GM12891 (cell line): ENCODE measurements around the gene HS6ST3.

Experiments
- DNase-seq: peaks from one replicate; pipeline ENCODE4 v3.0.0; 2011; ENCODE audit warnings: low spot score; ENCODE audit not compliant: insufficient read length
- FAIRE-seq: peaks from 2 replicates; lab custom pipeline; 2011; peaks lifted over from hg19 to GRCh38; lab: Jason Lieb, UNC
- PAX5 ChIP-seq: IDR thresholded peaks from 2 replicates; pipeline ENCODE4 v1.6.1; 2011; ENCODE audit warnings: low read length, moderate library complexity, mild to moderate bottlenecking; ENCODE audit not compliant: insufficient read depth, severe bottlenecking
- POLR2A ChIP-seq: IDR thresholded peaks from 2 replicates; pipeline ENCODE4 v1.6.1; 2011; ENCODE audit warnings: low read depth, low read length, control low read depth
- POLR2AphosphoS5 ChIP-seq: IDR thresholded peaks from 2 replicates; pipeline ENCODE4 v1.6.1; 2011; ENCODE audit warnings: low read depth, low read length, control low read depth
- POU2F2 ChIP-seq: IDR thresholded peaks from 2 replicates; pipeline ENCODE4 v1.6.1; 2011; ENCODE audit warnings: low read depth, mild to moderate bottlenecking, control low read depth, low read length, moderate library complexity
- SPI1 ChIP-seq: IDR thresholded peaks from 2 replicates; pipeline ENCODE4 v1.6.1; 2011; ENCODE audit warnings: low read depth, low read length, control low read depth
- TAF1 ChIP-seq: IDR thresholded peaks from 2 replicates; pipeline ENCODE4 v1.6.1; 2011; ENCODE audit warnings: low read depth, low read length, control low read depth

Gene HS6ST3

DNA sequence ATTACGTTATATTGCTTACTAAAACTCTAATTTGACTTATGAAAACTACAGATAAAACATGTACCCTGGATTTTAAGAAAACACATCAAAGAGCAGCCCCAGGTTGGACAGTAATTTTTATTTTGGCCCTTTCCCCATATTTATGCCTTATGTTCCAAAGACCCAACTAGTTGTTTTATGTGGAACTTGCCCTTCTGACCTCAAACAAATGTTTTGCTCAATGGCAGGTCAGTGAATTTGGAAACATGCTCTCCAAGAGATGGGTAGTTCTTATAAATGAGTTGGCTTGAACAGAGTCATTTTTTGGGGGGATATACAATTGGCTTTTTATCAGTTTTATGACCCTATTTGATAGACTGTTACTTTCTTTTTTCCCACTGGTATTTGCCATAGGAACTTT is 360.0 kb downstream of the HS6ST3 start:
- FAIRE-seq (no peak), DNase-seq (no peak)
- no peak for TF ChIP-seq POLR2AphosphoS5
- no peak for TF ChIP-seq TAF1
- TF ChIP-seq POU2F2: no peak
- TF ChIP-seq PAX5: no peak
- TF ChIP-seq SPI1: no peak
- TF ChIP-seq POLR2A: no peak

DNA sequence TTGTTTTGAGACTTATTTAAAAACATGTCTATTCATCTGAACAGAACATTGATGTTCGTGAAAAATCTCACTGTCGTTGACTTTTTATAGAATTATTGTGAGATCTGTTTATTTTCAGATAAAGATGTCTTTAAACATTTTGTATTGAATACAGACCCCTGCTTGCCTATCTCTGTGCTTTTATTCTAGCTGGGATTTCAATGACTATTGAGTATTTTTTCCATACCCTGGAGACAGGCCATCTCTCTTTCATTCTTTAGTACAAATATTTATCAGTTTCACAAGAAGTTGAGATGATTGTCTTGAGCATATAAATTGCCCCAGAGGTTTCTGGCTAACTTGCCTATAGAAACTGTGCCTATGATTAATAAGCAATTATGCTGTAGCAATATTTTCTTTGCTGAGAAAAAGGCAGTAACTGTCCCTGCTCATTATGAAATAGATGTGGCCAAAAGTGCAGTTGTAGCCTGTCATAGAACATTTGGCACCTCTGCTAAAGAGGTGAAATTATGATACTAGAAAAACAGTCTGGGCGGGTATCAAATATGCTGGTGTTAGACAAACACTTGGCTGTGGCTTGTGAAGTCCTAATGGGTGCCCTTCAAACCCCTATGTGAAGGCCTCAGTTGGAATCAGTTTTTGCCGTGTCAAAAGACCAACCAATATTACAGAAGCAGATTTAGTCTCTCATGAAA is 360.6 kb downstream of the HS6ST3 start:
- no peak for DNase-seq
- FAIRE-seq: no peak
- TF ChIP-seq PAX5: no peak

DNA sequence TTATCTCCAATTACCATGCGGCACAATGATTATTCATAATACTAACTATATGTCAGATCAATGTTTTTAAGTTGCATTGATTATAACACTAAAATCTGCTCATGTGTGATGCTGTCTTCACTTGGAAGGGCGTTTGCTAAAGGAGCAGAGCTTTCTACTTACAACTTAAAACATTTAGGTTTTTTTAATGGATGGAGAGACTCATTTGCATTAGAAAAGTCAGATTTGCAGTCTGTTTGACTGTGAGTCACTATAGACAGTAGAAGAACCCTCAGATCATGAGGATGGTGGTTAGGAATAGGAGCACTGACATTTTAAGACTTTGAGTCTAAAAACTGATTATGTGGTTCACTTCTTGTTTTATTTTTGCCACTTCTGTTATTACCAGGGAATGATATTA is 364.6 kb downstream of the HS6ST3 start:
- no peak for FAIRE-seq
- no peak for DNase-seq
- no peak for TF ChIP-seq TAF1
- TF ChIP-seq POLR2A: no peak

DNA sequence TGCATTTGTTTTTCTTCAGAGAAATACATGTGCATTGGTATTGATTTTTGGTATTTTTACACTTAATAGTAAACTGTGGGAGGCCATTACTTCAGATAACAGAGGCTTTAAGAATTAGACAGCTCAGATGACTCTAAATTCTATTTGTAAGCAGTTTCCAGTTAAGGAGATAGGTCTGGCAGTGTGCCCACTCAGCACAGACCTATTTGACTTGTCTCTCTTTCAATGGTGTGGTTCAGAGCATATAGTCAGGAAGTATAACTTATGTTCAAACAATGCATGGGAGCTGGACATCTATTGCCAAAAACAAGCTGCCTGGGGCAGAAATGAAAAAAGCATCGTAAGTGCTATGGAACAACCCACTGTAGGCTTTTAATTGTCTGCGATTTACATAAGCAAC is 370.7 kb downstream of the HS6ST3 start:
- FAIRE-seq (no peak), DNase-seq (no peak)
- TF ChIP-seq PAX5 (no peak), POU2F2 (no peak), TAF1 (no peak), POLR2AphosphoS5 (no peak), POLR2A (no peak), SPI1 (no peak)

DNA sequence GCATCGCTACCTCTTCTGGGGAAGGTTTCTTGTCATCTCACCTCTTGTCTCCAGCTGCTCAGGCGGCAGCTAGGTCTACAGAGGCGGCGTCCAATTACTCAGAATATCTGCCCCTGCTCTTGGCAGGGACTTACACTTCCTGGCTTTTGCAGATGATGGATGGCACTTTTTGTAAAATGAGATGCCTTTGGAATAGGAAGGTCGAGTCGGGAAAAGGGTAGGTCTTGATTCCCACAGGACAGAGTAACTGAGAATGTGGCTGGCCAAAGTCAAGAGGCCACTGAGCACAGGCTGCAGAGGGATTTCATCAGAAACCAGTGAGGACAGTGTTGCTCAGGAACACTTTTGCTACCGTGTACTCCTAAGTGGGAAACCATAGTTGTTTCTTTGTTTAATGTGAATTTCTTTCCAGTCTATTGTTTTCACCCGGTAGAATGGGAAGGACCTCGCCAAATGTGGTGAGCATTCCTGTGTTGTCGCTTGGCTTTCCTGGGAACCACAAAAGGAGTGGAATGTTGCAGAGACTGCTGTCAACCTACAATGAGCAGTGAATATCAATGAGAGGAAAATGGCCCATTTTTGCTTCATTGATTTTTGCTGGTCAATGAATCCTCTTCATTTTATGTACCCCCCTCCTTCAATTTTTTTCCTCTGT is 383.7 kb downstream of the HS6ST3 start:
- DNase-seq (no peak), FAIRE-seq (no peak)
- TF ChIP-seq POU2F2: no peak
- no peak for TF ChIP-seq PAX5
- no peak for TF ChIP-seq SPI1
- TF ChIP-seq TAF1: no peak
- no peak for TF ChIP-seq POLR2A
- TF ChIP-seq POLR2AphosphoS5: no peak

DNA sequence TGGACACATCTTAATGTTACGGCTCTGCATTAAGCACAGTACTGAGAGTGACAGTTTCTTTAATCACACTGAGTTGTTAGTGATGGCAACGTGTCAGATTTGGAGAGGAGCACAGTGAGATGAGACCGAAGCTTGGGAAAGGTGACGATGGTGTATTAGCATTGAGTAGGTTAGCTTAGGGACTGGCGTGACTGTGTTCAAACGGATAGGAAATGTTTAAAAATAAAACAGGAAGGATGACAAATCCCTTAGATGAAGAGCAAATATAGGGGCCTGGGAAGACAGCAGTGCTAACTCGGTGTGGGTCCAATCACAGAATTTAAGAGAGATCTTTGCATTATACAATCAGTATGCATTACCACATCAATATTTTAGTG is 384.3 kb downstream of the HS6ST3 start:
- FAIRE-seq (no peak), DNase-seq (no peak)
- TF ChIP-seq POU2F2: no peak
- TF ChIP-seq POLR2AphosphoS5: no peak
- no peak for TF ChIP-seq PAX5
- no peak for TF ChIP-seq TAF1

DNA sequence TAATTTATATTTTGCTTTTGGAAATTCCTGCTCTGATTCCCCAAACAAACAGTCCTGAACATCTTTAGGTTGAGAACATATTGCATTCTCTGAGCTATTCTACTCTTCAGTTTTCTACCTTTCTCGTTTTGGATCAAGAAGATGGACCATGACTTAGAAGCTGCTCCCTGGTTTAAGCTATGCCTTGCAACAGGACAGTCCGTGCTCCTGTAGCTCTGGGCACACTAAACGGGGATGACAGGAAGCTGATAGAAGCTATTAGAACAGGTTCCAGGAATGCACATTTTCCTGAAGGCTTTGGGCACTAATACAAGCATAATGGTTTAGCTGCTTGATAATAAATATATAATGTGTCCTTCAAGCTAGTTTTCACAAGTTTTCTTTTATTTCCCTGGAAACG is 385.2 kb downstream of the HS6ST3 start:
- TF ChIP-seq POU2F2: no peak
- TF ChIP-seq SPI1: no peak
- no peak for TF ChIP-seq POLR2A
- TF ChIP-seq POLR2AphosphoS5: no peak
- no peak for TF ChIP-seq TAF1
- TF ChIP-seq PAX5: no peak
- DNase-seq (no peak), FAIRE-seq (no peak)

DNA sequence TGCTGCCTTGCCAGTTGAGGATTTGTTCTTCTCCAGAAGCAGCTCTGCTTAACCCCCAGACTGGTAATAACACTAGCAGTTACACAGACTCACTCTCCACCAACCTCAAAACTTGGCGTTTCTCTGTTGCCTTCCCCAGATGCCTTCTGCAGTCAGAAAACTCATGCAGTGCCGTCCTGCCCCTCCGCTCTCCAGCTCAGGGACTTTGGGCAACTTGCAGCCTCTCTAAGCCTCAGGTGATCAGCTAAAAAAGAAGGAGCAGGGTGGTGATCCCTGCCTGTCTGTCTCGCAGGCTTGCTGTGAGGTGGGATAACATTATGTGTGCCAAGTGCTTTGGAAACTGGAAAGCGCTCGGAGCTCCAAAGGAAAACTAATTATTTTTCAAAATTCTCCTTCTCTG is 391.6 kb downstream of the HS6ST3 start:
- DNase-seq (no peak), FAIRE-seq (no peak)
- no peak for TF ChIP-seq SPI1
- no peak for TF ChIP-seq POLR2AphosphoS5
- no peak for TF ChIP-seq TAF1
- no peak for TF ChIP-seq POLR2A
- TF ChIP-seq POU2F2: no peak

DNA sequence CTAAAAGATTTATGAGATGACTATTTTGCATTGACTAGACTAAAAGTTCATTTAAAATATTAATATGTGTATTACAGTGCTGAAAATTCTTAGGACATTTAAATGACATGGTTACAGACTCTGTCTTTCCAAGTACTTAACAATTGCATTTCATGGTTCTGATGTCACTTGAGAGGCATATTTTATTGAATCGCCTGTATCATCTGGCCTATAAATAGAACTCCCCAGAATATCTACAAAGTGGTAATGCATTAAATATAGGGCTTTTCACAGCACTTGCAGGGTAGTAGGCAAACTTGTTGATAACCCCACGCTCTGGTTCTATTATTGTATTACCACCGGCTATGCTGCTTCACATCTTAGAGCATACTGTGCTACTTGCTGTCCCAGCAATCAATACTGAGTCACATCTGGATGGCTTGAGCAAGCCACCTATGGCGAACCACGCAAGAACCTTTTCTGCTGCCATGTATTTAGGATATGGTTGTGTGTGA is 400.6 kb downstream of the HS6ST3 start:
- TF ChIP-seq POU2F2 (no peak), POLR2AphosphoS5 (no peak), POLR2A (no peak), SPI1 (no peak)
- no peak for FAIRE-seq

DNA sequence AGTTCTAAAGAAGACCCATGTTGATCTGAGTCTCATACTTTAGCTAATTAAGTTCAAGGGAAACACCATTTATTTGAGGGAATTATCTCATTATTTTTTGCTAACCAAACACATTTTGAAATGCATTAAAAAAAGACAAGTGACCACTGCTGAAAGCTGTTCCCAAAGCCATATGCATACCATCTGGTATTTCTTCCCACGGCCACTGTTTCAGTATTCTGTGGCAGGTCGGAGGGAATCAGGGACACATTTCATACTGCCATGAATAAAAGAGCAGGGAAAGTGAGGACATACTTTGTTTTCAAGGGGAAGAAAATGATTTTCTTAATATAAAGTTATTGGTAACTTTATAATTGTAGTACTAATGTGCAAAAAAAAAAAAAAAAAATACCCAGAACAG is 401.2 kb downstream of the HS6ST3 start:
- TF ChIP-seq POLR2AphosphoS5 (no peak), POU2F2 (no peak), POLR2A (no peak), SPI1 (no peak), PAX5 (no peak), TAF1 (no peak)
- DNase-seq (no peak), FAIRE-seq (no peak)

More for the DNA sequence above, 400.6 kb downstream of the HS6ST3 start:
- no peak for DNase-seq
